ENCODE data around the gene ZSCAN30. TPM values are rescaled to one million over a fixed set of nuclear protein-coding genes. Genes with fewer than 3 reads are reported as not detected.

The ZSCAN30 gene
- total RNA-seq, 1 experiment from 2014 or later: 21.9 TPM

DNA sequence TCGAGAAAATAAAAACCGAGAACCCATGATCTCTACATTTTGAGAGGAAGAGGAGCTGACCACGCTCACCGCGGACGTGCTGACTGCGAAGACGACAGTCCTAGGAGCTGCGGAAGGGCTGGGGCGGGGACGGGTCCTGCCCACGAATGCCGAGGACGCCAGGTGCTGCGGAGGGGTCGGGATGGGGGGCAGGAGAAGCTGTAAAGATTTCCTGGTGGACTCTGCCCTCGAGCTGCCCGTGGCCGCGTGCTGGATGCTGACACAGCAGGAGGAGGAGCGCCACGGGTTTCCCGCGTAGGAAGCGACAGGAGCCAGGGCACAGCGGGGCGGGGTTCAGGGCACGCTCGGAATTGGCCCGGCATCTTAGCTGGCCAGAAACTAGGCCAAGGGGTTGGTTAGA lies 22.2 kb downstream of the ZSCAN30 start:
- Mint-ChIP-seq H3K36me3 (peaks cover 34% of the 10 kb centered on the region), H3K4me1 (peaks cover 3% of the 10 kb centered on the region), H3K27me3 (ENCODE audit: low read depth) (peaks cover 29% of the 10 kb centered on the region), H3K27ac (no peak overlapping the region), H3K9me3 (peaks cover 33% of the 10 kb centered on the region), H3K4me3 (peak overlapping the region; percentile 41)
- ATAC-seq (no peak), DNase-seq (ENCODE audit: low spot score) (no peak)
- ChIA-PET CTCF (interaction anchor here (0.5 to 1.6 kb wide), 4 partner anchors 22 to 88 kb away, joined by 3 to 7 read pairs (median 5); partner anchors contain the start of genes ZNF24 and ZSCAN30), POLR2A (interaction anchor here (1.3 to 1.7 kb wide), 2 partner anchors 22 to 27 kb away, joined by 3 to 14 read pairs; partner anchors contain the start of genes ZNF397 and ZSCAN30)
- no peak for TF ChIP-seq GABPB1 (CRISPR knock-in tag; IDR thresholded peaks at IDR 0.05)
- TF ChIP-seq, protein P1, sequence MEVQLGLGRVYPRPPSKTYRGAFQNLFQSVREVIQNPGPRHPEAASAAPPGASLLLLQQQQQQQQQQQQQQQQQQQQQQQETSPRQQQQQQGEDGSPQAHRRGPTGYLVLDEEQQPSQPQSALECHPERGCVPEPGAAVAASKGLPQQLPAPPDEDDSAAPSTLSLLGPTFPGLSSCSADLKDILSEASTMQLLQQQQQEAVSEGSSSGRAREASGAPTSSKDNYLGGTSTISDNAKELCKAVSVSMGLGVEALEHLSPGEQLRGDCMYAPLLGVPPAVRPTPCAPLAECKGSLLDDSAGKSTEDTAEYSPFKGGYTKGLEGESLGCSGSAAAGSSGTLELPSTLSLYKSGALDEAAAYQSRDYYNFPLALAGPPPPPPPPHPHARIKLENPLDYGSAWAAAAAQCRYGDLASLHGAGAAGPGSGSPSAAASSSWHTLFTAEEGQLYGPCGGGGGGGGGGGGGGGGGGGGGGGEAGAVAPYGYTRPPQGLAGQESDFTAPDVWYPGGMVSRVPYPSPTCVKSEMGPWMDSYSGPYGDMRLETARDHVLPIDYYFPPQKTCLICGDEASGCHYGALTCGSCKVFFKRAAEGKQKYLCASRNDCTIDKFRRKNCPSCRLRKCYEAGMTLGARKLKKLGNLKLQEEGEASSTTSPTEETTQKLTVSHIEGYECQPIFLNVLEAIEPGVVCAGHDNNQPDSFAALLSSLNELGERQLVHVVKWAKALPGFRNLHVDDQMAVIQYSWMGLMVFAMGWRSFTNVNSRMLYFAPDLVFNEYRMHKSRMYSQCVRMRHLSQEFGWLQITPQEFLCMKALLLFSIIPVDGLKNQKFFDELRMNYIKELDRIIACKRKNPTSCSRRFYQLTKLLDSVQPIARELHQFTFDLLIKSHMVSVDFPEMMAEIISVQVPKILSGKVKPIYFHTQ (CRISPR knock-in tag; IDR thresholded peaks at IDR 0.05): no peak
- TF ChIP-seq FOXJ3 (CRISPR knock-in tag; IDR thresholded peaks at IDR 0.05; ENCODE audit: borderline replicate concordance): 0 out of 2 replicates have a peak, but pooled peaks have one; percentile 42
- TF ChIP-seq, protein P2, sequence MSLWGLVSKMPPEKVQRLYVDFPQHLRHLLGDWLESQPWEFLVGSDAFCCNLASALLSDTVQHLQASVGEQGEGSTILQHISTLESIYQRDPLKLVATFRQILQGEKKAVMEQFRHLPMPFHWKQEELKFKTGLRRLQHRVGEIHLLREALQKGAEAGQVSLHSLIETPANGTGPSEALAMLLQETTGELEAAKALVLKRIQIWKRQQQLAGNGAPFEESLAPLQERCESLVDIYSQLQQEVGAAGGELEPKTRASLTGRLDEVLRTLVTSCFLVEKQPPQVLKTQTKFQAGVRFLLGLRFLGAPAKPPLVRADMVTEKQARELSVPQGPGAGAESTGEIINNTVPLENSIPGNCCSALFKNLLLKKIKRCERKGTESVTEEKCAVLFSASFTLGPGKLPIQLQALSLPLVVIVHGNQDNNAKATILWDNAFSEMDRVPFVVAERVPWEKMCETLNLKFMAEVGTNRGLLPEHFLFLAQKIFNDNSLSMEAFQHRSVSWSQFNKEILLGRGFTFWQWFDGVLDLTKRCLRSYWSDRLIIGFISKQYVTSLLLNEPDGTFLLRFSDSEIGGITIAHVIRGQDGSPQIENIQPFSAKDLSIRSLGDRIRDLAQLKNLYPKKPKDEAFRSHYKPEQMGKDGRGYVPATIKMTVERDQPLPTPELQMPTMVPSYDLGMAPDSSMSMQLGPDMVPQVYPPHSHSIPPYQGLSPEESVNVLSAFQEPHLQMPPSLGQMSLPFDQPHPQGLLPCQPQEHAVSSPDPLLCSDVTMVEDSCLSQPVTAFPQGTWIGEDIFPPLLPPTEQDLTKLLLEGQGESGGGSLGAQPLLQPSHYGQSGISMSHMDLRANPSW (CRISPR knock-in tag; conservative IDR thresholded peaks at IDR 0.05; ENCODE audit: low read depth): no peak
- no peak for TF ChIP-seq NFYB (CRISPR knock-in tag; conservative IDR thresholded peaks at IDR 0.05; ENCODE audit: low read depth)
- TF ChIP-seq, protein P3, sequence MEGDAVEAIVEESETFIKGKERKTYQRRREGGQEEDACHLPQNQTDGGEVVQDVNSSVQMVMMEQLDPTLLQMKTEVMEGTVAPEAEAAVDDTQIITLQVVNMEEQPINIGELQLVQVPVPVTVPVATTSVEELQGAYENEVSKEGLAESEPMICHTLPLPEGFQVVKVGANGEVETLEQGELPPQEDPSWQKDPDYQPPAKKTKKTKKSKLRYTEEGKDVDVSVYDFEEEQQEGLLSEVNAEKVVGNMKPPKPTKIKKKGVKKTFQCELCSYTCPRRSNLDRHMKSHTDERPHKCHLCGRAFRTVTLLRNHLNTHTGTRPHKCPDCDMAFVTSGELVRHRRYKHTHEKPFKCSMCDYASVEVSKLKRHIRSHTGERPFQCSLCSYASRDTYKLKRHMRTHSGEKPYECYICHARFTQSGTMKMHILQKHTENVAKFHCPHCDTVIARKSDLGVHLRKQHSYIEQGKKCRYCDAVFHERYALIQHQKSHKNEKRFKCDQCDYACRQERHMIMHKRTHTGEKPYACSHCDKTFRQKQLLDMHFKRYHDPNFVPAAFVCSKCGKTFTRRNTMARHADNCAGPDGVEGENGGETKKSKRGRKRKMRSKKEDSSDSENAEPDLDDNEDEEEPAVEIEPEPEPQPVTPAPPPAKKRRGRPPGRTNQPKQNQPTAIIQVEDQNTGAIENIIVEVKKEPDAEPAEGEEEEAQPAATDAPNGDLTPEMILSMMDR (IDR thresholded peaks at IDR 0.05): no peak
- no peak for TF ChIP-seq GRHL2 (CRISPR knock-in tag; IDR thresholded peaks at IDR 0.05; ENCODE audit: insufficient replicate concordance, severe bottlenecking)
- peak; percentile 88 for TF ChIP-seq JUN (CRISPR knock-in tag; IDR thresholded peaks at IDR 0.05)
- 0 out of 2 replicates have a peak, but pooled peaks have one; percentile 69 for TF ChIP-seq TEAD4 (CRISPR knock-in tag; IDR thresholded peaks at IDR 0.05)
- TF ChIP-seq, protein P4, sequence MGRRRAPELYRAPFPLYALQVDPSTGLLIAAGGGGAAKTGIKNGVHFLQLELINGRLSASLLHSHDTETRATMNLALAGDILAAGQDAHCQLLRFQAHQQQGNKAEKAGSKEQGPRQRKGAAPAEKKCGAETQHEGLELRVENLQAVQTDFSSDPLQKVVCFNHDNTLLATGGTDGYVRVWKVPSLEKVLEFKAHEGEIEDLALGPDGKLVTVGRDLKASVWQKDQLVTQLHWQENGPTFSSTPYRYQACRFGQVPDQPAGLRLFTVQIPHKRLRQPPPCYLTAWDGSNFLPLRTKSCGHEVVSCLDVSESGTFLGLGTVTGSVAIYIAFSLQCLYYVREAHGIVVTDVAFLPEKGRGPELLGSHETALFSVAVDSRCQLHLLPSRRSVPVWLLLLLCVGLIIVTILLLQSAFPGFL (CRISPR knock-in tag; IDR thresholded peaks at IDR 0.05; ENCODE audit: borderline replicate concordance): no peak
- no peak for TF ChIP-seq ZBTB43 (CRISPR knock-in tag; IDR thresholded peaks at IDR 0.05)
- no peak for TF ChIP-seq ESRRA (CRISPR knock-in tag; IDR thresholded peaks at IDR 0.05; ENCODE audit: borderline replicate concordance)
- TF ChIP-seq CREM (CRISPR knock-in tag; IDR thresholded peaks at IDR 0.05): no peak
- TF ChIP-seq PRRX2 (CRISPR knock-in tag; IDR thresholded peaks at IDR 0.05): no peak
- 0 out of 2 replicates have a peak, but pooled peaks have one; percentile 20 for TF ChIP-seq ZNF512 (CRISPR knock-in tag; IDR thresholded peaks at IDR 0.05; ENCODE audit: borderline replicate concordance)
- 0 out of 2 replicates have a peak, but pooled peaks have one; percentile 11 for TF ChIP-seq ETV6 (CRISPR knock-in tag; IDR thresholded peaks at IDR 0.05)
- TF ChIP-seq ATF3 (CRISPR knock-in tag; conservative IDR thresholded peaks at IDR 0.05): no peak
- TF ChIP-seq NR2C2 (CRISPR knock-in tag; IDR thresholded peaks at IDR 0.05): peak; percentile 73; the same call in 1 of the 2 replicates
- no peak for TF ChIP-seq FOXK1 (CRISPR knock-in tag; IDR thresholded peaks at IDR 0.05)
- TF ChIP-seq, protein P5, sequence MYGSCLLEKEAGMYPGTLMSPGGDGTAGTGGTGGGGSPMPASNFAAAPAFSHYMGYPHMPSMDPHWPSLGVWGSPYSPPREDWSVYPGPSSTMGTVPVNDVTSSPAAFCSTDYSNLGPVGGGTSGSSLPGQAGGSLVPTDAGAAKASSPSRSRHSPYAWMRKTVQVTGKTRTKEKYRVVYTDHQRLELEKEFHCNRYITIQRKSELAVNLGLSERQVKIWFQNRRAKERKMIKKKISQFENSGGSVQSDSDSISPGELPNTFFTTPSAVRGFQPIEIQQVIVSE (CRISPR knock-in tag; IDR thresholded peaks at IDR 0.05; ENCODE audit: borderline replicate concordance): no peak
- peak; percentile 78; the same call in 1 of the 2 replicates for TF ChIP-seq SMAD3 (CRISPR knock-in tag; IDR thresholded peaks at IDR 0.05; ENCODE audit: borderline replicate concordance)
- no peak for TF ChIP-seq MYBL2 (CRISPR knock-in tag; IDR thresholded peaks at IDR 0.05)
